GM12872 (cell line): Measurements from ENCODE around the gene CCNY.

Experiments used
- CTCF ChIP-seq: IDR thresholded peaks from 3 replicates; pipeline ENCODE4 v1.5.1; 2011; ENCODE audit warnings: low read depth, mild to moderate bottlenecking, low read length, moderate library complexity; ENCODE audit not compliant: insufficient read depth

Gene CCNY

DNA sequence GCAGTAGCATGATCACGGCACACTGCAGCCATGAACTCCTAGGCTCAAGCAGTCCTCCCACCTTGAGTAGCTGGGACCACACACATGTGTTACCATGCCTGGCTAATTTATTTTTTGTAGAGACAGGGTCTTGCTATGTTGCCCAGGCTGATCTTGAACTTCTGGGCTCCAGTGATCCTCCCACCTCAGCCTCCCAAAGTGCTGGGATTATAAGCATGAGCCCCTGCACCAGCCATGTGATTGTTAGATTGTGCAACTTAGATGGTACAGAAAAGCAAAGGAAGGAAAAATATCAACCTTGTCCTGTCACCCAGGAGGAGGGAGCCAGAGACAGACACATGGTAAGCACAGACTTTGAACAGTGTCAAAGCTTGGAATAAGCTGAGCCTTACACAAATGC is 73.5 kb downstream of the CCNY start:
- TF ChIP-seq CTCF = no peak

DNA sequence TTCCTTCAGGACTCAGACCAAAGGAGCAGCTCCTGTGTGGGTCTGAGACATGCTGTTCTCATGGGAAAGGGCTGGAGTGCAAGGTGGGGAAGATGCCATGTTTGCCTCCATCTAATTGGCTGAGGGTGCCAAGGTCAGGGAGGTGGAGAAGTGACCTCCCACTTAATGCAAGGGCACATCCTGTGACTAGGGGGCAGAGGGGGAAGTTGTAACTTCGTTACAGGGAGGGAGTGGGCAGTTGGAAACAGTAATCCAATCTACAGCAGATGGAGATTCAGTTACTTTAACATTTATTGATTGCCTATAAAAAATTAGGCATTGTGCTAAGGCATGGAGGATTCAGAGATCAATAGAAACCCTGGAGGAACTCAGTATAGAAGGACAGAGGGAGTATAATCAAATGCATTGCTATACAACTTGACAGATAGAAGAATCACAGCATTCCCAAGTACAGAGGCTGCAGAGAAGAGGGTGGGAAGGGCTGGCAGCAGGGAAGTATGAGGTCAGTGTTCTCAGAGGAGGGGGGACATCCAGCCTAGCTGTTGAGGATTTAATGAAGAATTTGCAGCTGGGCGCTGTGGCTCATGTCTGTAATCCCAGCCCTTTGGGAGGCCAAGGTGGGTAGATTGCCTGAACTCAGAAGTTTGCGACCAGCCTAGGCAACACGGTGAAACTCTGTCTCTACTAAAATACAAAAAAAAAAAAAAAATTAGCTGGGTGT is 75.9 kb downstream of the CCNY start:
- no peak for TF ChIP-seq CTCF

DNA sequence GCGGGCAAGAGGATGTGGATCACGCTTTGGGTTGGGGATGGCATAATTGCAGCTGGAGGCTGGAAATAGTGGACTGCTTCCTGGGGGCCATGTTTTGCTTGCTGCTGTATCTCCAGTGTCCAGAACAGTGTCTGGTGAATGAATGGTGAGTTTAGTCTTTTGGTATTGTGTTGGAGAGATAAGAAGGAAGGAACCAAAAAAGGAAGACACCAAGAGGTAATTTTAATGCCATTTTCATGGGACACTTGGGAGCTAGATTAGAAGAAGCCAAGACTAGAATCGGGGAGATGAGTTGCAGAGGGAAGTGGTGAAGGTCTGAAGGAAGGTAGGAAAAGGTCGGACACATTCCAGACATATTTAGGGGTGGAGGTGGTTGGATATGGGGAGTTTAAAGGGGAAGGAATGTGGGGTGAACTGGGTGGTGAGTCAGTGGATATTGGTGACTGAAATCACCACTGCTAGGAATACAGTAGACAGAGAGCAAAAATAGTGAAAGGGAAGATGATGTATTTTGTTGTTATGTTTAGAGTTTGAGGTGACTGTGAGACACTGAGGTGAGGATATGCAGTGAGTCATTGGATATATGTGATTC is 76.7 kb downstream of the CCNY start:
- TF ChIP-seq CTCF = no peak

DNA sequence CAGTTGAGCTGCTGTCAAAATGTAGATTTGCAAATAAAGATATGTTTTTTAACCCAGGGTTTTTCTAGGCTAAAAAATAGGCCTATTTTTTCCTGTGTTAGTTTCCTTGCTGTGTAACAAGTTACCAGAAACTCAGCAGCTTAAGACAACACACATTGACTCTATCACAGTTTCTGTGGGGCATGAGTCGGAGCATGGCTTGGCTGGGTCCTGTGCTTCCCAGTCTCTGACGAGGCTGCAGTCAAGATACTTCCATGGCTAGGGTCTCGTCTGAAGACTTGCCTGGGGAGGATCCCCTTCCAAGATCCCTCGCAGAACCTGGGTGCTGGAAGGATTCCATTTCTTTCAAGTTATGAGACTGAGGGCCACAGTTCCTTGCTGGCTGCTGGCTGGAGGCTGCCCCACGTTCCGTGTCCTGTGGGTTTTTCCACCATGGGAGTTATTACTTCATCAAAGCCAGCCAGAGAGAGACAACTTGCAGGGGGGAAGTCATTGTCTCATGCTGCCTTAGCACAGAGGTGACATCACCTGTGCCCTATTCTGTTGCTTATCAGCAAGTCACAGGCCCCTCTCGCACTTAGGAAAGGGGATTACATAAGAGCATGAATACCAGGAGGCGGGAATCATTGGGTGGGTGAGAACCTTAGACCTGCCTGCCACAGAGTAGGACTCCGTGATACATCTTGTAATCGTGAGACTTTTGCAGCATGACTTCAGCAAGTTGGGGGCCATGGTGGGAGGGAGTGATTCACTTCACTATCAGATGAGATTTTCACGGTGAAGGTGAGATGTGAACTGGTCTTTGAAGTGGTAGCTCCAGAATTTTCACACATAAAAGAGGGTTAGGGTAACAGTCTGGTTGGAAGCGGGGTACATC is 77.9 kb downstream of the CCNY start:
- TF ChIP-seq CTCF = no peak

DNA sequence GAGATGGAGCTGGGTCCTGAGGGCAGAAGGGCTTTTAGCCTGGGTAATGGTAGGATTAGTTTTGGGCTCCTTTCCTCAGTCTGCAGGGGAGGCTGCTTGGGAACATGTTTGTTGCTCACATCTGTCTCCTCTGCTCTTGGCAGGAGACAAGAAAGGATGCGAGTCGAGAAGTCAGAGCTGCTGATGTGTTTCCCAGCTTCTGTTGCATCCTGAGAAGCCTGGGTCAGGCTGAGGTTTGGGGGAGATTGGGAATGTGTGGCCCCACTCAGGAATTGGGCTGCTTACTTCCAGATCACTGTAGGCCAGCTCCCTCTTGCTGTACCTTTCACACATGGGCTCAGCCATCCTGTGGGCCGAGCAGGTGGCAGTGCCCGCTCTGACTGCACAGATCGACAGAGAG is 79.2 kb downstream of the CCNY start:
- no peak for TF ChIP-seq CTCF

- no peak for TF ChIP-seq CTCF
These were observed 80.5 kb downstream of the CCNY start for GRCh38 chr10:35416619-35417312.

- TF ChIP-seq CTCF = no peak
These were observed 81.0 kb downstream of the CCNY start for GRCh38 chr10:35417313-35417625.
